ENCODE measurements around the gene NAP1L5. TPM values are rescaled to one million over a fixed set of nuclear protein-coding genes. Genes with fewer than 3 reads are reported as not detected.

Gene NAP1L5
- total RNA-seq, 1 donor from 2014 or later, result 4.4 TPM

DNA sequence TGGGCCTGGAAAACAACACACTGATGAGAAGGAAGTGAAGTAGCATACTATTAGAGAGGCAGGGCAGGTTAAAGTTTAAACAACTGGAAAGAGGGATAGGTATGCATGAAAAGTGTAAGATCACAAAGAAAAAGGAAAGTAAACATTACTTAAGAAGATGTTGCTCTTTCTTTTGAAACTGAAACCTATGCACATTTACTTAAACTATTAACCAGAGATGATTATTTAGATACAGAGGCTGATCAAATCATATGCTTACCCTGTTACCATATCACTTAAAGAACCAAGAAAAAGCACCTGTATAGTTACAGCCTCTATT lies 37.8 kb downstream of the NAP1L5 start:
- no peaks in the 10 kb centered on the region for H3K27me3 Mint-ChIP-seq (ENCODE audit: unreplicated experiment)
- no peaks in the 10 kb centered on the region for H3K9me3 Mint-ChIP-seq (ENCODE audit: unreplicated experiment)
- DNase-seq (ENCODE audit: low spot score), result no peak
- H3K4me1 Mint-ChIP-seq (ENCODE audit: unreplicated experiment), result peaks cover 2% of the 10 kb centered on the region
- peaks cover 11% of the 10 kb centered on the region for H3K36me3 Mint-ChIP-seq (ENCODE audit: low read depth, unreplicated experiment)
- TF ChIP-seq, protein P1, sequence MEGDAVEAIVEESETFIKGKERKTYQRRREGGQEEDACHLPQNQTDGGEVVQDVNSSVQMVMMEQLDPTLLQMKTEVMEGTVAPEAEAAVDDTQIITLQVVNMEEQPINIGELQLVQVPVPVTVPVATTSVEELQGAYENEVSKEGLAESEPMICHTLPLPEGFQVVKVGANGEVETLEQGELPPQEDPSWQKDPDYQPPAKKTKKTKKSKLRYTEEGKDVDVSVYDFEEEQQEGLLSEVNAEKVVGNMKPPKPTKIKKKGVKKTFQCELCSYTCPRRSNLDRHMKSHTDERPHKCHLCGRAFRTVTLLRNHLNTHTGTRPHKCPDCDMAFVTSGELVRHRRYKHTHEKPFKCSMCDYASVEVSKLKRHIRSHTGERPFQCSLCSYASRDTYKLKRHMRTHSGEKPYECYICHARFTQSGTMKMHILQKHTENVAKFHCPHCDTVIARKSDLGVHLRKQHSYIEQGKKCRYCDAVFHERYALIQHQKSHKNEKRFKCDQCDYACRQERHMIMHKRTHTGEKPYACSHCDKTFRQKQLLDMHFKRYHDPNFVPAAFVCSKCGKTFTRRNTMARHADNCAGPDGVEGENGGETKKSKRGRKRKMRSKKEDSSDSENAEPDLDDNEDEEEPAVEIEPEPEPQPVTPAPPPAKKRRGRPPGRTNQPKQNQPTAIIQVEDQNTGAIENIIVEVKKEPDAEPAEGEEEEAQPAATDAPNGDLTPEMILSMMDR (IDR thresholded peaks at IDR 0.05; ENCODE audit: unreplicated experiment), result no peak
- no peak overlapping the region for H3K27ac Mint-ChIP-seq (ENCODE audit: unreplicated experiment)
- H3K4me3 Mint-ChIP-seq (ENCODE audit: unreplicated experiment), result no peak overlapping the region

- Mint-ChIP-seq H3K4me1 (ENCODE audit: unreplicated experiment) (peaks cover 2% of the 10 kb centered on the region), H3K27ac (ENCODE audit: unreplicated experiment) (no peak overlapping the region)
Observed at GRCh38 chr4:88659055-88659889, 38.4 kb downstream of the NAP1L5 start.

GRCh38 chr4:88655226-88655625 lies 42.4 kb downstream of the NAP1L5 start:
- no peak overlapping the region for H3K27ac Mint-ChIP-seq (ENCODE audit: unreplicated experiment)
- TF ChIP-seq, protein P1 (IDR thresholded peaks at IDR 0.05; ENCODE audit: unreplicated experiment), result no peak

More at GRCh38 chr4:88659055-88659889, 38.4 kb downstream of the NAP1L5 start:
- TF ChIP-seq, protein P1 (IDR thresholded peaks at IDR 0.05; ENCODE audit: unreplicated experiment), result peak; percentile 51
- peak; percentile 44 for DNase-seq (ENCODE audit: low spot score)
- Mint-ChIP-seq H3K36me3 (ENCODE audit: low read depth, unreplicated experiment) (peaks cover 11% of the 10 kb centered on the region), H3K4me3 (ENCODE audit: unreplicated experiment) (no peak overlapping the region), H3K27me3 (ENCODE audit: unreplicated experiment) (no peaks in the 10 kb centered on the region), H3K9me3 (ENCODE audit: unreplicated experiment) (no peaks in the 10 kb centered on the region)

DNA sequence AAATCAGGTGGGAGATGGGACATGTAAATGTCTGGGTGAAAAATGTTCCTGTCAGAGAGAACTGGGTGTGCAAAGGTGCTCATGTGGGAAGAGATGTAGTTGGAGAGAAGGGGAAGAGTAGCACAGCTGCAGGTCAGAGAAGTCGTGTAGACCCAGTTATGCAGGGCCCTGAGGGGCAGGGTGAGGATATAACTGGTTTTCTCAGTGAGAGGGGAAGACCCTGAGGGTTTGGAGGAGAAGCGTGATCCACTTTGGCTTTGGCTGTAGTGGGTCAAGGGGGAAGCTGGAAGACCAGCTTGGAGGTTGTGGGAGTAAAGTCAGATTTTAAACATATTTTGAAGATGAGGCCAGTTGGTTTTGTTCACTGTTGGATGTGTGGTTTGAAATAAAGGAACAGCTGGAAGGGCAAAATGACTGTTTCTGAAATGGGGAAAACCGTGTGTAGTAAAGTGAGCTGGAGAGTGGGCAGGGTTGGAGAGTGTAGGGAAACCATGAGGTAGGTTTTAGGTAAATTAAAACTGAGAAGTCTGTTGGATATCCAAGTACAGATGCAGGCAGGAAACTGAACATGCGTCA lies 44.2 kb downstream of the NAP1L5 start:
- H3K4me1 Mint-ChIP-seq (ENCODE audit: unreplicated experiment), result peaks cover 18% of the 10 kb centered on the region
- no peaks in the 10 kb centered on the region for H3K27me3 Mint-ChIP-seq (ENCODE audit: unreplicated experiment)
- DNase-seq (ENCODE audit: low spot score), result no peak
- H3K9me3 Mint-ChIP-seq (ENCODE audit: unreplicated experiment), result no peaks in the 10 kb centered on the region
- H3K36me3 Mint-ChIP-seq (ENCODE audit: low read depth, unreplicated experiment), result peaks cover 11% of the 10 kb centered on the region
- H3K4me3 Mint-ChIP-seq (ENCODE audit: unreplicated experiment), result no peak overlapping the region
- H3K27ac Mint-ChIP-seq (ENCODE audit: unreplicated experiment), result no peak overlapping the region
- TF ChIP-seq, protein P1 (IDR thresholded peaks at IDR 0.05; ENCODE audit: unreplicated experiment), result no peak

More at GRCh38 chr4:88655226-88655625, 42.4 kb downstream of the NAP1L5 start:
- H3K36me3 Mint-ChIP-seq (ENCODE audit: low read depth, unreplicated experiment), result peaks cover 11% of the 10 kb centered on the region
- no peak overlapping the region for H3K4me3 Mint-ChIP-seq (ENCODE audit: unreplicated experiment)
- no peaks in the 10 kb centered on the region for H3K9me3 Mint-ChIP-seq (ENCODE audit: unreplicated experiment)
- no peak for DNase-seq (ENCODE audit: low spot score)
- H3K27me3 Mint-ChIP-seq (ENCODE audit: unreplicated experiment), result no peaks in the 10 kb centered on the region
- H3K4me1 Mint-ChIP-seq (ENCODE audit: unreplicated experiment), result peaks cover 8% of the 10 kb centered on the region

- H3K36me3 Mint-ChIP-seq (ENCODE audit: low read depth, unreplicated experiment), result no peaks in the 10 kb centered on the region
- H3K9me3 Mint-ChIP-seq (ENCODE audit: unreplicated experiment), result no peaks in the 10 kb centered on the region
- H3K27me3 Mint-ChIP-seq (ENCODE audit: unreplicated experiment), result no peaks in the 10 kb centered on the region
- H3K4me1 Mint-ChIP-seq (ENCODE audit: unreplicated experiment), result peaks cover 27% of the 10 kb centered on the region
- H3K27ac Mint-ChIP-seq (ENCODE audit: unreplicated experiment), result no peak overlapping the region
- DNase-seq (ENCODE audit: low spot score), result no peak
- TF ChIP-seq, protein P1 (IDR thresholded peaks at IDR 0.05; ENCODE audit: unreplicated experiment), result no peak
- H3K4me3 Mint-ChIP-seq (ENCODE audit: unreplicated experiment), result no peak overlapping the region
Observed at GRCh38 chr4:88649716-88650115, 47.9 kb downstream of the NAP1L5 start.
